Activated CD8-positive, alpha-beta memory T cell treated with anti-CD3 and anti-CD28 coated beads for 36 hours (primary cell): ENCODE results near the gene CTSW. TPM values are rescaled to one million over a fixed set of nuclear protein-coding genes. Genes with fewer than 3 reads are reported as not detected.

Experiments
- CTCF ChIA-PET: fragments of 350-600 bp; sonication (Branson Sonifier 250); formaldehyde crosslinking; loops from one replicate; lab custom pipeline; 2021; ENCODE audit warnings: antibody characterized with exemption; lab: Charles Lee
- POLR2A ChIA-PET: fragments of 350-600 bp; sonication (Branson Sonifier 250); formaldehyde crosslinking; loops from one replicate; lab custom pipeline; 2021; ENCODE audit warnings: antibody characterized with exemption; lab: Charles Lee
- total RNA-seq, 2 experiments: library from RNA; stranded (reverse); gene quantifications; one replicate each; pipeline ENCODE4 v1.2.3, GENCODE V29; 2021

CTSW gene
- total RNA-seq, 2 experiments from 2014 or later = 48.9 to 51.7 TPM

DNA sequence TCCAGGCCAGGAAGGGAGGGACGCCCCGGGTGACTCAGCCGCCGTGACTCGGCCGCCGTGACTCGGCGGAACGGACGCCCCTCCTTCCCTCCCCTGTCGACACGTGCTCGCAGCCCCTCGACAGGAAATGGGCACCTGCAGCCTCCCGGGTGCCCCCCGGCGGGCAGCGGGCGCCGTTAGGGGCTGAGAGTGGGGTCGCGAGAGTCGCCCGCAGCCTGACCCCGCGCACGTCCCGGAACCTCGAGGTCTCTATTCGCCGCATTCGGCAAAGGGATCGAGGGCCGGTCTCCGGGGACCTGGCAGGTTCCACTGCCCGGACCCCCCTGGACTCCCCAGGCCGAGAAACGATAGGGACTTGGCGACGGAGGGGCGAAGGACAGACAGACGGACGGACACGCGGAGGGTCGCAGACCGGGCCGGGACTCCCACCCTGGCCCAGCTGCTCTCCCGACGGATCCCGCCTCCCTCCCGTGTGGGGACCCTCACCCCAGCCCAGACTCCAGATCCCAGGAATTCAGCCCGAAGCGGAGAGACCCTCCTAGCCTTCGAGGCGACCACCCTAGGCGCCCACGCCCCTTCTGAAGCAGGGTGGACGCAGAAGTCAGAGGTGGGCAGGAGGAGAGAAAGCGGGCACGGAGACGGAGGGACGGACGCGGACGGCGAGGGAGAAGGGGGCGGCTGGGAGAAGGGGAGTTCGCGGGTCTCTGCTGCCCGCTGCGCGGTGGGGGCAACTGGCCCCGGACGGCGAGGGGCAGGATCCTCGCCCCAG is 19.9 kb downstream of the CTSW start:
- CTCF ChIA-PET = interaction anchor here (0.5 to 8.1 kb wide), 4 partner anchors 12 to 475 kb away, joined by 3 to 95 read pairs (median 6); partner anchors contain the start of genes CCDC85B and FIBP
- POLR2A ChIA-PET = interaction anchor here (1.5 to 5.4 kb wide), 2 partner anchors 9 to 18 kb away, joined by 11 to 67 read pairs; partner anchors contain the start of genes CCDC85B and FIBP

DNA sequence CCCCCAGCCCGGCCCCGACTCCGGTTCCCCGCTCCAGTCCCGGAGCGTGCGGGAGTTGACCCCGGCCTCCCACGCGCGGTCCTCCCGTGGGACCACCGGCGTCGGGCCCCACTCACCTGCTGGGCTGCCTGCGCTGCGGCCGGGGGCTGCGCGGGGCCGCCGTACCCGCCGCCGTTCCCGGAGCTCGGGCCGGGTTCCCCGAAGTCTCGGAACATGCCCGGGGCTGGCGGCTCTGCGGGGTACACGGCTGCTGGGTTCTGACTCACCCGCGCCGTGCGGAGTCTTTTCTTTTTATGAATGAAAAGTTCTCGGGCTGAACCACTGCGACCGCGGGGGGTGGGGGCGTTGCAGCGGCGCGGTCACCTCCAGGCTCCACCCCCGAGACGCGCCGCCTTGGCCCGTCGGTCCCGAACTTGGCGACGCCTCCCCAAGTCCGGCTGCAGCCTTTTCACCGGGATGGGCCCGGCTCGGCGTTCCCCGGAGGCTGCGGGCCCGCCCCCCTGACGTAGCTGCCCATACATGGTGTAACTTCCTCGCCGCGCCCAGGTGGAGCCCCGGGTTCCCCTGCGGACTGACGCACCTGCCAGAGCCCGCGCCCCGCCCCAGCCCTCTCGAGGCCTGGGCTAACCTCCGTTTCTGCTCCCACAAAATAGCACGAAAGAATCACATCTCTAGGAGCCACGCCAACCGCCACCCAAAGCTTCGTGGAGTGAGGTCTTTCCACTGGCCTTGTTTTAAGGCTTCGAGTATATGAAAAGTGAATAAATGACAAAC is 20.7 kb downstream of the CTSW start, which contains the start of gene FOSL1:
Gene FOSL1, minus strand, starts transcription at position 264 of the 774 bp plus-strand sequence. Its CDS starts 49 bp downstream, at position 215.
- ChIA-PET POLR2A (interaction anchor here (0.9 to 5.4 kb wide), 7 partner anchors 10 to 102 kb away, joined by 3 to 67 read pairs (median 4); partner anchors contain the start of genes BANF1, CCDC85B, CFL1 and FIBP), CTCF (interaction anchor here (1.0 to 8.1 kb wide), 5 partner anchors 13 to 120 kb away, joined by 3 to 95 read pairs (median 4); partner anchors contain the start of genes C11orf68, CCDC85B and FIBP)

DNA sequence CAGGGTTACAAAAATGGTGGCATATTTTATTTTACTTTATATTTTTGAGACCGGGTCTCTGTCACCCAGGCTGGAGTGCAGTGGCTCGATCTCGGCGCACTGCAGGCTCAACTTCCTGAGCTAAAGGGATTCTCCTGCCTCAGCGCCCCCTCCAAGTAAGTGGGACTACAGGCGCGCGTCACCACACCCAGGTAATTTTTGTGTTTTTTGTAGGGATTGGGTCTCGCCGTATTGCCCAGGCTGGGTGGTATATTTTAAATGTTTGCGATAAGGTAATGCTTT is 21.2 kb downstream of the CTSW start:
- ChIA-PET POLR2A (interaction anchor here (0.9 to 5.4 kb wide), 8 partner anchors 11 to 102 kb away, joined by 3 to 67 read pairs (median 4); partner anchors contain the start of genes BANF1, CCDC85B, CFL1 and FIBP), CTCF (interaction anchor here (1.0 to 8.1 kb wide), 6 partner anchors 10 to 121 kb away, joined by 3 to 95 read pairs (median 4); partner anchors contain the start of genes C11orf68, CCDC85B and FIBP)

DNA sequence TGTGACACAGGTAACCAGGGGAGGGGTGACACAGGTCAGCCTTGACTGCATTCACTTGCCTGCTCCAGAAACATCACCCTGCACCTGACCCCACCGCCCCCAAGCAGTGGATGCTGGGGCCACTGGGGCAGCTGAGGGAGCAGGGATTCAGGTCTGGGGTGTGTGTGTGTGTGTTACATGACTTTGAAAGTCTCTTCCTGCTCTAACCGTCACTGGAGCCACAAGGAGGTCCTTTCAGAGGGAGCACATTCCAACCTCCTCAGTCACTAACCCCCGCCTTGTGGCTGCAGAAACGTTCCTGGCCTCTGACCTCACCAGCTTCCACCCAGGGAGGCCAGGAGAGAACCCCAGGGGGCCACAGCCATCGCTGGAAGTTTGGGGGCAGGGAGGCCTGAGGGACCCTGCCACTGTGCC is 23.4 kb downstream of the CTSW start:
- ChIA-PET CTCF (interaction anchor here (0.9 to 8.1 kb wide), 2 partner anchors 15 kb away, joined by 3 to 95 read pairs; partner anchors contain the start of genes CCDC85B and FIBP), POLR2A (no interaction called here)

DNA sequence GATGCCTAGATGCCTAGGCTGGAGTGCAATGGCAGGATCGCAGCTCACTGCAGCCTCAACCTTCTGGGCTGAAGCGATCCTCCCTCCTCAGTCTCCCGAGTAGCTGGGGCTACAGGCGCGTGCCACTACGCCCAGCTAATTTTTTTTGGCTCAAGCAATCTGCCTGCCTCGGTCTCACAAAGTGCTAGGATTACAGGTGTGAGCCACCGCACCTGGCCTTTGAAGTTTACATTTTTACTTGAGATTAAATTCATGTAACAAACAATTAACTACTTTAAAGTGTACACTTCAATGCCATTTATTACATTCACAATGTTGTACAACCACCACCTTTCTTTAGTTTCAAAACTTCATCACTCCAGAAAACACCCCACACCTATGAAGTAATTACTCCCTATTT is 24.1 kb downstream of the CTSW start:
- POLR2A ChIA-PET = no interaction called here
- CTCF ChIA-PET = interaction anchor here (0.9 kb wide), 1 partner anchor 15 kb away, joined by 3 read pairs; the partner anchor contains the start of gene FIBP

DNA sequence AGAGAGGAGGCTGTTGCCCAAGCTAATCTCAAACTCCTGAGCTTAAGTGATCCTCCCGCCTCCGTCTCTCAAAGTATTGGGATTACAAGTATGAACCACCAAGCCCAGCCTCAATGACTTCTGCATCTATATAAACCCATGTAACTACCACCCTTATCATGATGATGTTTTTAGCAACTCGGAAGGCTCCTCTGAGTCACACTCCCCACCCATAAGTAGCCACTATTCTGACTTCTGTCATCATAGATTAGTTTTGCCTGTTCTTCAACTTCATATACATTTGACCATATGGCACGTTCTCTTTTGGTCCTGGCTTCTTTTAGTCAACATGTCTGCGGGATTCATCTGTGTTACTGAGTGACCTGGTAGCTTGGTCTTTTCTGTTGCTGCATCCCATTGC is 27.0 kb downstream of the CTSW start:
- POLR2A ChIA-PET = no interaction called here

DNA sequence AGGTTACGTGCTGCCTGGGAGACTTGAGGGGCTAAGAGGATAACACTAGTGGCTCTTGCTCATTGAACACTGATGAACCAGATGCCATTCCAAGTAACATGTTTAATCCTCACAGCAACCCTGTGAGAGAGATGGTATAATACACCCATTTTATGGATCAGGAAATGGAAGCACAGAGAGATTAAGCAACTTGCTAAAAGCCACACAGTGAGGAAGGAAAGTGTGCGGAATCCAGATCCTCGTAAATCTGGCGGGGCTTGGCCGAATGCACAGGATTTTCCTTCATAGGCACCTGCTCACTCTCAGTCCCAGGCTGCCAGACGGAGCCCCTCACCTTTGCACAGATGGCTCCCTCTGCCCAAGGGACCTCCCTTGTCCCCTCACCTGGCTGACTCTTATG is 28.2 kb downstream of the CTSW start:
- POLR2A ChIA-PET = no interaction called here

More for the DNA sequence above, 27.0 kb downstream of the CTSW start:
- CTCF ChIA-PET = interaction anchor here (0.9 kb wide), 1 partner anchor 18 kb away, joined by 3 read pairs; the partner anchor contains the start of gene FIBP

DNA sequence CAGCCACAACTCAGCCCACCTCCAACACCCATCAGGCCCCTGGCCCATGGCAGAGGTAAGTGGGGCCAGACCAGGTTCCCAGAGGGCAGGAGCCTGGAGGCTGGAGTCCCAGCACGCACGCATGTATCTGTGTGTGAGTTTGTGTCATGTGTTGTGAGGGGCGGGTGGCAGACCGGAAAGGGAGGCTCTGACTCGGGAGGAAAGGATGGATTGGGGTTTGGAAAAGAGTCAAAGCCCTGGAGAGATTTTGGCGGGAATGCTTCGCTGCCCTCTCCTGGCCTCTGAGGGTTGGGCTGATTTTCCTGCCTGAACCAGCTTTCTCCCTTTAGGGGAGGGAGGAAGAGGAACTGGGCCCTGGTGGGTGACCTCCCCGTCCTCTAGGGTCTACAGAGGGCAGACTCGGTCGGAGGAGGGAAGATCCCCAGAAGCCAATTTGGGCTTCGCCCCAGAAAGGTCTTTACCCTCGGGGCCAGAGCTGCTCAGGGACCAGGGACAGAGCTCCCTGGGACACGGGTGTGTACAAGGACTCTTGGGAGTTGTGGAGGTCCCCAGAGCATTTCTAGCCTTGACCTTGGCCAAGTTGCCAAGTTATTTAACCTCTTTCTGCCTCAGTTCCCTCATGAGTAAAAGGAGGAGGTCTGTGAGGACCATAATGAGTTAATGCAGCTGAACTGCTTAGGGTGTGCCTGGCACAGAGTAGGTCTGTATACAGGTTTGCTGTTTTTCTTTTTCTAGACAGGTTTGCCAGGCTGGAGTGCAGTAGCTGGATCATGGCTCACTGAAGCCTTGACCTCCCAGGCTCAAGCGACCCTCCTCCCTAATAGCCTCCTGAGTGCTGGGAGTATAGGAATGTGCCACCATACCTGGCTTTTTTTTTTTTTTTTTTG is 32.3 kb downstream of the CTSW start:
- ChIA-PET CTCF (interaction anchor here (0.7 to 1.9 kb wide), 3 partner anchors 10 to 34 kb away, joined by 3 to 6 read pairs (median 6); no protein-coding TSS in a partner anchor), POLR2A (interaction anchor here (1.1 kb wide), 1 partner anchor 11 kb away, joined by 4 read pairs; the partner anchor contains the start of gene FOSL1)

More for the DNA sequence above, 28.2 kb downstream of the CTSW start:
- CTCF ChIA-PET = no interaction called here

DNA sequence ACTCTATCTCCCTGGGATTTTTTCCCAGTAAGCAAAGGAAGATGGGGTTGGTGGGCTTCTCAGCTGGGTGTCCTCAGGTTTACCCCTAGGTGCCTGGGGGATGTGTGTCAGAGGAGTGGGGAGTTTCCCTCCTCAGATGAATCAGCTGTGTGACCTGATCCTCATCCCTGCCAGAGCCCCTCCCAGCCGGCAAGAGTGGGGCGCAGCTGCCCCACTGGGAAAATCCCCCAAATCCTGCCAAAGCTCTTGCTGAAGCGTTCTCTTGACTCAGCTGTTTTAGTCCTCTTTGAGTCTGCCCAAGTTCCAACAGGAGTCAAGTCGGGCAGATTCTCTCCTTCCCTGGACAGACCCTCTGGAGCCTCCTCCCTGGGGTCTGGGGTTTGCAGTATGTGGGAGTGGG is 33.2 kb downstream of the CTSW start:
- POLR2A ChIA-PET = interaction anchor here (1.1 kb wide), 1 partner anchor 12 kb away, joined by 4 read pairs; the partner anchor contains the start of gene FOSL1
- CTCF ChIA-PET = interaction anchor here (1.9 kb wide), 1 partner anchor 28 kb away, joined by 6 read pairs; no protein-coding TSS in a partner anchor

DNA sequence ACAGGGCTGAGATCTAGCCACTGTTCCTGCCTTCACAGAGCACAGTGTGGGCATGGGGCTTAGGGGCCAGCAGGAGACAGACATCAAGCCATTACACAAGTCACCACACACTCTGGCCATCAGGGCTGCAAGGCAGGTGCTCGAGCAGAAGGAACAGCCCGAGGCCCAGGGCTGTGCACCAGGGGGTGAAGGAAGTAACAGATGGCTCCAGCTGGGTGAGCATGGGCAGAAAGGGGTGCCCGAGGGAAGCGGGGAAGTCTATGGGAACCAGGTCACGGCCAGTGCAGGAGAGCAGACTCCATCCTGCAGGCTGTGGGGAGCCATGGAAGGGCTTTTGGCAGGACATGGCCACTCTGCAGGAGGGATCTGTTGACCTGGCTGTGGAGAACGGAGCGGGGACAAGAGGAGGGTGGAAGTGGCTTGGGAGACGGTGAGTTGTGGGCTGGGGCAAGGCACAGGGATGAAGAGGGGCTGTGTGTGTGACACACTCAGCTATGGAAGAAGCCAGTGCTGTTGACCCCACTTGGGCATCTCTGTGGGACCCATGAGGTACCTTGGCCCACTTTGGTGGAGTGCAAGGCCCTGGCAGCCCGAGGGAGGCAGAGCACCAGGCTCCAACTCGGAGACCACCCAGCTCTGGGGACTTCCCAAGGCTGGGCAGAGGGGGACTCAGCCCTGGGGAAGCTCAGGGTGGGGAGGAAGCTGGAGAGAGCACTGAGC is 35.6 kb downstream of the CTSW start:
- CTCF ChIA-PET = interaction anchor here (0.9 kb wide), 1 partner anchor 27 kb away, joined by 6 read pairs; the partner anchor contains the start of gene FIBP
- POLR2A ChIA-PET = no interaction called here

DNA sequence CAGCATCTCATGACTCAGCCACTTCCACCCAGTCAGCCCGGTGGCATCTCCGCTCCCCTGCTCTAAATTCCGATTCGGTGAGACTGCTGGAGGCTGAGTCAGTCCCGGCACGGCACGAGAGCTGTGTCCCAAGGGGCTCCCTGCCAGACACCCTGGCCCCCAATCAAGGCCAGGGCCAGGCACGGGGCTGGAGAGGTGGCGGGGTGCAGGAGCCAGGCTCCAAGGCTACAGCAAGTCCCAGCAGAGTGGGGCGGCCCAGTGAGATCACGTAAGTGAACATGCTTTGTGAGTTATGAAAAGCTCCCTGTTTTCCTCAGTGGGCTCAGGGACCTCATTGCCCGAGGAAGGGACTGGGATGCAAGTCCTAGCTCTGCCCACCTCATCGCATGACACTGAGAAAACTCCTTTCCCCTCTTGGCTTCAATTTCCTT is 36.2 kb downstream of the CTSW start:
- POLR2A ChIA-PET = no interaction called here

DNA sequence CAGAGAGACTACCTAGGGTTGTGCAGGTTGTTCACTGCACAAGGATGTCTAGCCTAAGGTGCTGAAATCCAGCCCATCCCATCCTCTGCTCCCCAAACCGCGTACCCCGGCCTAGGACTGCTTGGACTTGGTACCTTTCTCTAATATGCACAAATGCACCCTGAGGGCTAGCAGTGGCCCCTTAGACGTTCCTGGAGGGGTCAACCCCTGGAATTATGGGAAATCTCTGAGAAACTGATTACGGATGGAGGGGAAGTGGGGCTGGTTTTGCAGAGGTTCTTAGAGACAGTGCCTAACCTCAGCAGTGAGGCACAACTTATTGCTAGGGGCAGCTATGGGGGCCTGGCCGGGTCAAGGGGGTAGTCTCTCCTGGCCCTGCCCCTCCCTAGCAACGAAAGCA is 36.8 kb downstream of the CTSW start:
- ChIA-PET POLR2A (no interaction called here), CTCF (no interaction called here)

More for the DNA sequence above, 36.2 kb downstream of the CTSW start:
- CTCF ChIA-PET = no interaction called here

DNA sequence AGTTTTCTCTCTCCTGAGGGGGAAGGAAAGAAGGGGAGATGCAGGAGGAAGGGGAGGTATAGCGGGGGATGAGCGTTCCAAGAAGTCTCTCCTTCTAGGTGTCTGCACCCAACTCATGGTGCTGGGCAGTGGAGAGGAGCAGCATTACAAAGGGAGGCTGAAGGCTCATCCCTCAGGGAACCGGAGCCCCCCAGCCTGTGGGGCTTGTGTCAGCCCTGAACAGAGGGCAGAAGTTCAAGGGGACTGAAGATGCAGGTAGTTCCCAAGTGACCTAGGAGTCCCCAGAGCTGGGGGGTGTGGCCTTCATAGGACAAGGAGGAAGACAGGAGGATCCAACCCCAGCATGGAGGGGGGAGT is 37.4 kb downstream of the CTSW start:
- CTCF ChIA-PET = interaction anchor here (1.2 to 1.8 kb wide), 3 partner anchors 28 to 100 kb away, joined by 3 to 13 read pairs (median 4); partner anchors contain the start of genes CCDC85B and FIBP

DNA sequence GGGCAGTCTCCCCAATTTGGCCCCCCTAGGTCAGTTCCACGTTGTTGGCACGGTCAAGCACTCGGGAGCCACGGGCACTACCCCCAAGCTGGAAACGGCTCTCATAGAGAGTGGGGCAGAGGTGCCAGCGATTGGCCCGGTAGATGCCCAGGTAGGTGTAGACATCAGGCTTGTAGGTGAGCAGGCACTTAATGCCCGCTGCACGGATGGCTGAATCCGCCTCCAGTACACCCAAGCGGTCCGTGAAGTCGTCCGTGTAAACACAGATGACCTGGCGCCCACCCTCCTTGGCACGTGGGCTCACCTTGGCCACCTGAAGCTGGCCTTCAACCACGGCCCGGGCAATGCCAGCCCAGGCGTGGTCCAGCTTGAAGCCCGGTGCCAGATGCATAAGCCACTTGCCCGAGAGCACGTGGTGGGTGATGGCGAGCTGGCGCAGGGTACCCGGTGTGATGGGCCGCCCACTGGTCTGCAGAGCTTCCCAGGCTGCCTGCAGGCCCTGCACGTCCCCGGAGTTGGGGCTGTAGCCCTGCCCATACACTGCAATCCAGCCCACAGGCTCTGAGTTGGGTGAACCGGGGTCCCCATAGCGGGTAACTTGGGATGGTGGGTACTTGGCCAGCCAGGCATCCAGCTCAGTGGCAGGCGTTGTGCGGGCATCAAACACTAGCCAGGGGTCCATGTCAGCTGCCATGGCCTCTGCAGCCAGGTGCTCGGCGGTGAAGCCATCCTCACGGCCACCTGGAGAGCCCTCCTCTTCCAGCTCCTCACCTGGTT is 38.0 kb downstream of the CTSW start:
- ChIA-PET POLR2A (interaction anchor here (0.6 to 1.4 kb wide), 6 partner anchors 9 to 44 kb away, joined by 3 to 11 read pairs (median 4); partner anchors contain the start of genes FIBP, FOSL1 and SART1), CTCF (interaction anchor here (0.9 to 1.8 kb wide), 5 partner anchors 16 to 100 kb away, joined by 3 to 13 read pairs (median 4); partner anchors contain the start of genes CCDC85B and FIBP)

More for the DNA sequence above, 37.4 kb downstream of the CTSW start:
- POLR2A ChIA-PET = interaction anchor here (1.0 to 1.4 kb wide), 3 partner anchors 17 to 28 kb away, joined by 3 to 11 read pairs (median 4); partner anchors contain the start of genes FIBP and FOSL1

DNA sequence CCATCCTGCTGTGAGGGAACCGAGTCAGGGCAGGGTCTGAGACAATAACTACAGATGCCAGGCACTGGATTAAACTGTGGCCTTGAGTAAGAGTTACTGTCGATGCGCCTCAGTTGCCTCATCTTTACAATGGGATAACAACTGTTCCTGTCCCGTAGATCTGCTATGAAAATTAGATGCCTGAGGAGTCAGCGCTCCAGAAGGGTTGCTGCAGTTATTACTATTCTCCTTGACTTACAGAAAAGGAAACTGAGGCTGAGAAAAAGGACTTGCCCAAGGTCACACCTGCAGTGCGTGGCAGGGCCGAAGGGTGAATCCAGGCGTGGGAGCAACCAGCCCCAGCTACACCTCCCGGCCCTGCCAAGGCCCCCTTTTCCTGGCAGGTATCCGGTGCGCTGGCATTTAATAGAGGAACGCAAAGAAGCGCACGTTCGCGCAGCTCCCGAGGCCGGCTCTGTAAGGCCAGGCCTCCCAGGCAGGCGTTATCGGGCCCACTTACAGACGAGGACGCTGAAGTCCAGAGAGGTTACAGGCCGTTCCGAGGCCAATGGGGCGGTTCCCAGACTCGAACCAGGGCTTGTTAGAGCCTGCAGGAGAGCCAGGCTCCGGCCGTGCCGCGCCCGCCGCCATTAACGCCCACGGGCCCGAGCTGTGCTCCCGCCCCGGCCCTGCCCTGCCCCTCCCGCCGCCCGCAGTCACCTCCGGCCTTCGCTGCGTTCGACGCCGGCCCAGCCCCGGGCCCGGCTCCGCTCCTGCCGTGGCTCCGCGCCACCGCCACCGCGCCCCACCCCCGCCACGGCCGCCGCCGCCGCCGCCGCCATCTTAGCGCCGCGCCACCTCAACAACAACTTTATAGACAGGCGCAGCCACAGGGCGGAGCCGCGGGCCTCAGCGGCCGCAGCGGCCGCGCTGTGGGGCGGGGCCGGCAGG is 38.8 kb downstream of the CTSW start, which contains the start of gene C11orf68:
Gene C11orf68, minus strand, starts transcription at position 852 of the 930 bp plus-strand sequence. Its CDS starts 31 bp downstream, at position 821.
- CTCF ChIA-PET = interaction anchor here (0.9 to 1.8 kb wide), 5 partner anchors 17 to 101 kb away, joined by 3 to 13 read pairs (median 4); partner anchors contain the start of genes CCDC85B and FIBP
- POLR2A ChIA-PET = interaction anchor here (0.6 to 1.4 kb wide), 7 partner anchors 10 to 43 kb away, joined by 3 to 11 read pairs (median 4); partner anchors contain the start of genes CCDC85B, FIBP, FOSL1 and SART1
